GM12878 (cell line): ENCODE results near the gene DUS4L. TPM values are rescaled to one million over a fixed set of nuclear protein-coding genes. Genes with fewer than 3 reads are reported as not detected.

Experiments used
- ATAC-seq: fragments of 200-7000 bp; cut with Tn5 transposase; 3 replicates; pipeline ENCODE4 v1.9.1; 2020; ENCODE audit warnings: mild to moderate bottlenecking, moderate library complexity
- BruUV-seq: library from RNA; stranded (reverse); fragments of 400-500 nt; replicated peaks from 2 replicates; lab custom pipeline; 2021; lab: Mats Ljungman, UMichigan
- CTCF ChIA-PET: fragments of 300-600 bp; sonication (Branson Sonifier 250); formaldehyde crosslinking; extraction: SDS; loops from one replicate; lab custom pipeline; 2021; ENCODE audit warnings: inconsistent platforms; lab: Yijun Ruan, JAX
- POLR2A ChIA-PET: fragments of 350-600 bp; formaldehyde crosslinking; extraction: SDS; loops from one replicate; lab custom pipeline; 2021; ENCODE audit warnings: inconsistent platforms; lab: Charles Lee
- RAD21 ChIA-PET: fragments of 300-600 bp; sonication (Branson Sonifier 250); formaldehyde crosslinking; loops from one replicate; lab custom pipeline; 2023; ENCODE audit warnings: antibody characterized with exemption; ENCODE audit not compliant: unreplicated experiment; lab: Charles Lee
- SMC1A ChIA-PET: fragments of 300-600 bp; sonication (Branson Sonifier 250); formaldehyde crosslinking; loops from one replicate; lab custom pipeline; 2023; ENCODE audit not compliant: unreplicated experiment, uncharacterized antibody; lab: Charles Lee
- DNase-seq: peaks from one replicate; pipeline ENCODE4 v3.0.0-alpha.2; 2011; ENCODE audit warnings: low read depth, low spot score
- FAIRE-seq: peaks from 3 replicates; lab custom pipeline; 2011; peaks lifted over from hg19 to GRCh38; lab: Jason Lieb, UNC
- H2AFZ ChIP-seq: 2 replicates; pipeline ENCODE4 v1.6.0; 2011; ENCODE audit warnings: low read depth, low read length, control low read depth; ENCODE audit not compliant: control insufficient read depth
- H3K27ac ChIP-seq: 2 replicates; pipeline ENCODE4 v1.5.1; 2011; ENCODE audit warnings: control low read depth; ENCODE audit not compliant: control insufficient read depth, insufficient read depth
- H3K27me3 ChIP-seq, 2 experiments: replicated peaks in 1 of 2; 2 replicates each; pipeline versions ENCODE4 v1.6.0 to v1.6.1; 2011; ENCODE audit warnings: low read length in 1 of 2; ENCODE audit not compliant: control insufficient read depth in 2 of 2, insufficient read depth in 2 of 2
- H3K36me3 ChIP-seq, 2 experiments: 2 replicates each; pipeline ENCODE4 v1.5.1; 2011; ENCODE audit warnings: low read length in 1 of 2; ENCODE audit not compliant: control insufficient read depth in 2 of 2, insufficient read depth in 2 of 2
- H3K4me1 ChIP-seq: 2 replicates; pipeline ENCODE4 v1.6.1; 2011; ENCODE audit warnings: mild to moderate bottlenecking, low read length, moderate library complexity, mixed read lengths; ENCODE audit not compliant: control insufficient read depth, insufficient read depth
- H3K4me2 ChIP-seq: 2 replicates; pipeline ENCODE4 v1.6.0; 2011; ENCODE audit warnings: control low read depth; ENCODE audit not compliant: control insufficient read depth, insufficient read depth
- H3K4me3 ChIP-seq: fragments of 200-600 bp; sonication (generic); 2 replicates; pipeline ENCODE4 v1.5.1; 2016
- H3K79me2 ChIP-seq: 2 replicates; pipeline ENCODE4 v1.6.0; 2011; ENCODE audit warnings: low read length; ENCODE audit not compliant: control insufficient read depth, insufficient read depth
- H3K9ac ChIP-seq: 2 replicates; pipeline ENCODE4 v1.8.0; 2011; ENCODE audit warnings: low read length, control low read depth, mixed read lengths; ENCODE audit not compliant: control insufficient read depth, insufficient read depth
- H3K9me3 ChIP-seq: replicated peaks from 3 replicates; pipeline ENCODE4 v1.5.1; 2011; ENCODE audit warnings: mild to moderate bottlenecking, low read length; ENCODE audit not compliant: control insufficient read depth, insufficient read depth
- H4K20me1 ChIP-seq: 2 replicates; pipeline ENCODE4 v1.6.0; 2011; ENCODE audit not compliant: control insufficient read depth, insufficient read depth
- ATF7 ChIP-seq: fragments of 450-650 bp; IDR thresholded peaks from 2 replicates; pipeline ENCODE4 v1.6.1; 2016; ENCODE audit warnings: low read depth, mild to moderate bottlenecking
- BHLHE40 ChIP-seq, 2 experiments: fragments of 450-650 bp in 1 of 2; IDR thresholded peaks; 2 replicates each; pipeline ENCODE4 v1.6.1; 2011 to 2017; ENCODE audit warnings: low read depth in 2 of 2, borderline replicate concordance in 1 of 2, improper control_type of control experiment in 1 of 2, low read length in 1 of 2, mild to moderate bottlenecking in 1 of 2
- JUND ChIP-seq: IDR thresholded peaks from 2 replicates; pipeline ENCODE4 v1.6.1; 2012; ENCODE audit warnings: low read depth, mild to moderate bottlenecking, low read length, improper control_type of control experiment, moderate library complexity
- MAX ChIP-seq: IDR thresholded peaks from 2 replicates; pipeline ENCODE4 v1.6.1; 2012; ENCODE audit warnings: low read depth, low read length, improper control_type of control experiment
- NRF1 ChIP-seq: conservative IDR thresholded peaks from 2 replicates; pipeline ENCODE4 v1.6.1; 2011; ENCODE audit warnings: mild to moderate bottlenecking, low read depth, low read length, improper control_type of control experiment
- SPI1 ChIP-seq: IDR thresholded peaks from 2 replicates; pipeline ENCODE4 v1.6.1; 2011; ENCODE audit warnings: low read depth, mild to moderate bottlenecking, low read length, moderate library complexity, borderline replicate concordance; ENCODE audit not compliant: insufficient read depth
- SREBF2 ChIP-seq: IDR thresholded peaks from 2 replicates; pipeline ENCODE4 v1.6.1; 2012; ENCODE audit warnings: mild to moderate bottlenecking, low read length
- ZBTB11 ChIP-seq: fragments of 450-650 bp; formaldehyde crosslinking; IDR thresholded peaks from 2 replicates; pipeline ENCODE4 v1.5.0; 2022; ENCODE audit warnings: mild to moderate bottlenecking, missing genetic modification characterization
- ZNF384 ChIP-seq: IDR thresholded peaks from 2 replicates; pipeline ENCODE4 v1.6.1; 2012; ENCODE audit warnings: low read depth, mild to moderate bottlenecking, low read length, improper control_type of control experiment, borderline replicate concordance
- ZZZ3 ChIP-seq: IDR thresholded peaks from 2 replicates; pipeline ENCODE4 v1.6.1; 2011; ENCODE audit warnings: low read depth; ENCODE audit not compliant: control insufficient read depth, insufficient read length
- in situ Hi-C: fragments of 300-500 bp; cut with MboI; formaldehyde crosslinking; loops from 9 replicates; pipeline ENCODE4 v1.14.3; 2018; ENCODE audit warnings: mixed read lengths
- intact Hi-C: fragments of 100-400 bp; cut with micrococcal nuclease; formaldehyde crosslinking; loops from one replicate; pipeline ENCODE4 v1.14.2; 2022; ENCODE audit not compliant: unreplicated experiment
- polyA plus RNA-seq, 11 experiments: library from polyadenylated mRNA; depleted of rRNA in 4 of 11; unstranded in 6 of 11; stranded (reverse) in 5 of 11; fragments of >200 nt; fragmentation: Nextera tagmentation in 4 of 11; fragmentation: Illumina TruSeq in 1 of 11; extraction: Ambion mirVana in 4 of 11; extraction: Trizol in 1 of 11; gene quantifications; 1 replicate in 1 of 11; 2 replicates in 10 of 11; pipeline versions ENCODE4 v1.2.1 to v1.2.3, GENCODE V29; 2011 to 2016; ENCODE audit warnings: inconsistent platforms in 2 of 11, missing spikeins in 2 of 11, low read depth in 1 of 11
- total RNA-seq, 4 experiments: library from RNA; depleted of rRNA in 3 of 4; stranded (reverse); fragments of >200 nt in 3 of 4; fragmentation: Illumina TruSeq in 1 of 4; extraction: Trizol in 1 of 4; gene quantifications; 2 replicates each; pipeline versions ENCODE4 v1.2.1 to v1.2.3, GENCODE V29; 2013 to 2021
- TF ChIP-seq, protein P1 (sequence below): IDR thresholded peaks from 2 replicates; pipeline ENCODE4 v1.6.1; 2012; ENCODE audit warnings: low read length, inconsistent platforms
- TF ChIP-seq, protein P2 (sequence below): IDR thresholded peaks from 2 replicates; pipeline ENCODE4 v1.6.1; 2012; ENCODE audit warnings: improper control_type of control experiment, low read depth, low read length; ENCODE audit not compliant: insufficient replicate concordance

Gene DUS4L
- total and polyA plus RNA-seq, 10 of the 15 experiments (the other 5 are each of a cell fraction or from before 2014, with no cell fraction given) = 5.3 to 15.3 (median 12.8) TPM

DNA sequence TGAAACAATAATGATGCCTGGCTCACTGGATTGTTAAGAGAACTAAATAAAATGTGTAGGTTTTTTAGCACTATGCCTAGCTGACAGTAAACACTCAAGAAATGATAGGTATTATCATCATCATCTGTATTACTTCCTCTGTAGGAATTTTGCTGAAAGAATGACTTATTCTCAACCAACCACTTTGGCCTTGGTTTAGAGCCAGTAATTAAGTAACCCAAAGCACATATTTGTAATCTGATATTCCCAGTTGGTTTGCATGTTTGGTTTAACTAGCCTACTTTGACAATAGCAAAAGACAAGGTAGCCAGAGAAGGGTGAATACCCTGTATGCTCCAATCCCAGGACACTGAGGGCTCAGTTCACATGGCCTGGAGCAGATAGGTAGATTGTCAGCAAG is 50.7 kb downstream of the DUS4L start:
- Histone ChIP-seq H3K4me1 (no peaks in the 10 kb centered on the region), H3K27me3 (no peaks in the 10 kb centered on the region), H2AFZ (no peak overlapping the region), H3K9ac (no peak overlapping the region), H3K27ac (no peak overlapping the region), H3K36me3 (peaks cover 2 to 3% of the 10 kb centered on the region in 2 experiments; a peak in 3 of 4 replicates), H3K9me3 (no peaks in the 10 kb centered on the region), H4K20me1 (no peaks in the 10 kb centered on the region), H3K79me2 (no peaks in the 10 kb centered on the region), H3K4me2 (no peak overlapping the region), H3K4me3 (no peak overlapping the region)
- POLR2A ChIA-PET = no interaction called here
- SMC1A ChIA-PET = no interaction called here
- CTCF ChIA-PET = interaction anchor here (0.7 kb wide), 1 partner anchor 113 kb away, joined by 3 read pairs; no protein-coding TSS in a partner anchor
- FAIRE-seq = no peak
- no peak for ATAC-seq
- BruUV-seq = no TSS peak
- intact Hi-C loops (no loop called here), in situ Hi-C loops (no loop called here)
- RAD21 ChIA-PET = no interaction called here
- DNase-seq = no peak
- TF ChIP-seq JUND (no peak), ZBTB11 (CRISPR knock-in tag) (no peak), ZNF384 (no peak), SPI1 (no peak), SREBF2 (no peak), ZZZ3 (no peak), BHLHE40 (IDR thresholded peaks at IDR 0.05; ENCODE audit: borderline replicate concordance in 1 of 2, low read depth in 2 of 2, low read length in 1 of 2) (no peak), MAX (no peak), NRF1 (no peak), ATF7 (no peak)
- TF ChIP-seq, protein P1, sequence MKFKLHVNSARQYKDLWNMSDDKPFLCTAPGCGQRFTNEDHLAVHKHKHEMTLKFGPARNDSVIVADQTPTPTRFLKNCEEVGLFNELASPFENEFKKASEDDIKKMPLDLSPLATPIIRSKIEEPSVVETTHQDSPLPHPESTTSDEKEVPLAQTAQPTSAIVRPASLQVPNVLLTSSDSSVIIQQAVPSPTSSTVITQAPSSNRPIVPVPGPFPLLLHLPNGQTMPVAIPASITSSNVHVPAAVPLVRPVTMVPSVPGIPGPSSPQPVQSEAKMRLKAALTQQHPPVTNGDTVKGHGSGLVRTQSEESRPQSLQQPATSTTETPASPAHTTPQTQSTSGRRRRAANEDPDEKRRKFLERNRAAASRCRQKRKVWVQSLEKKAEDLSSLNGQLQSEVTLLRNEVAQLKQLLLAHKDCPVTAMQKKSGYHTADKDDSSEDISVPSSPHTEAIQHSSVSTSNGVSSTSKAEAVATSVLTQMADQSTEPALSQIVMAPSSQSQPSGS = no peak
- TF ChIP-seq, protein P2, sequence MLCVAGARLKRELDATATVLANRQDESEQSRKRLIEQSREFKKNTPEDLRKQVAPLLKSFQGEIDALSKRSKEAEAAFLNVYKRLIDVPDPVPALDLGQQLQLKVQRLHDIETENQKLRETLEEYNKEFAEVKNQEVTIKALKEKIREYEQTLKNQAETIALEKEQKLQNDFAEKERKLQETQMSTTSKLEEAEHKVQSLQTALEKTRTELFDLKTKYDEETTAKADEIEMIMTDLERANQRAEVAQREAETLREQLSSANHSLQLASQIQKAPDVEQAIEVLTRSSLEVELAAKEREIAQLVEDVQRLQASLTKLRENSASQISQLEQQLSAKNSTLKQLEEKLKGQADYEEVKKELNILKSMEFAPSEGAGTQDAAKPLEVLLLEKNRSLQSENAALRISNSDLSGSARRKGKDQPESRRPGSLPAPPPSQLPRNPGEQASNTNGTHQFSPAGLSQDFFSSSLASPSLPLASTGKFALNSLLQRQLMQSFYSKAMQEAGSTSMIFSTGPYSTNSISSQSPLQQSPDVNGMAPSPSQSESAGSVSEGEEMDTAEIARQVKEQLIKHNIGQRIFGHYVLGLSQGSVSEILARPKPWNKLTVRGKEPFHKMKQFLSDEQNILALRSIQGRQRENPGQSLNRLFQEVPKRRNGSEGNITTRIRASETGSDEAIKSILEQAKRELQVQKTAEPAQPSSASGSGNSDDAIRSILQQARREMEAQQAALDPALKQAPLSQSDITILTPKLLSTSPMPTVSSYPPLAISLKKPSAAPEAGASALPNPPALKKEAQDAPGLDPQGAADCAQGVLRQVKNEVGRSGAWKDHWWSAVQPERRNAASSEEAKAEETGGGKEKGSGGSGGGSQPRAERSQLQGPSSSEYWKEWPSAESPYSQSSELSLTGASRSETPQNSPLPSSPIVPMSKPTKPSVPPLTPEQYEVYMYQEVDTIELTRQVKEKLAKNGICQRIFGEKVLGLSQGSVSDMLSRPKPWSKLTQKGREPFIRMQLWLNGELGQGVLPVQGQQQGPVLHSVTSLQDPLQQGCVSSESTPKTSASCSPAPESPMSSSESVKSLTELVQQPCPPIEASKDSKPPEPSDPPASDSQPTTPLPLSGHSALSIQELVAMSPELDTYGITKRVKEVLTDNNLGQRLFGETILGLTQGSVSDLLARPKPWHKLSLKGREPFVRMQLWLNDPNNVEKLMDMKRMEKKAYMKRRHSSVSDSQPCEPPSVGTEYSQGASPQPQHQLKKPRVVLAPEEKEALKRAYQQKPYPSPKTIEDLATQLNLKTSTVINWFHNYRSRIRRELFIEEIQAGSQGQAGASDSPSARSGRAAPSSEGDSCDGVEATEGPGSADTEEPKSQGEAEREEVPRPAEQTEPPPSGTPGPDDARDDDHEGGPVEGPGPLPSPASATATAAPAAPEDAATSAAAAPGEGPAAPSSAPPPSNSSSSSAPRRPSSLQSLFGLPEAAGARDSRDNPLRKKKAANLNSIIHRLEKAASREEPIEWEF = no peak
